ENCODE measurements around the gene ARFGEF2. TPM values are rescaled to one million over a fixed set of nuclear protein-coding genes. Genes with fewer than 3 reads are reported as not detected.

The ARFGEF2 gene
- total and polyA plus RNA-seq, 2 of the 8 experiments (the other 6 are each of a cell fraction or from before 2014, with no cell fraction given) = 8.1 to 21.8 TPM

DNA sequence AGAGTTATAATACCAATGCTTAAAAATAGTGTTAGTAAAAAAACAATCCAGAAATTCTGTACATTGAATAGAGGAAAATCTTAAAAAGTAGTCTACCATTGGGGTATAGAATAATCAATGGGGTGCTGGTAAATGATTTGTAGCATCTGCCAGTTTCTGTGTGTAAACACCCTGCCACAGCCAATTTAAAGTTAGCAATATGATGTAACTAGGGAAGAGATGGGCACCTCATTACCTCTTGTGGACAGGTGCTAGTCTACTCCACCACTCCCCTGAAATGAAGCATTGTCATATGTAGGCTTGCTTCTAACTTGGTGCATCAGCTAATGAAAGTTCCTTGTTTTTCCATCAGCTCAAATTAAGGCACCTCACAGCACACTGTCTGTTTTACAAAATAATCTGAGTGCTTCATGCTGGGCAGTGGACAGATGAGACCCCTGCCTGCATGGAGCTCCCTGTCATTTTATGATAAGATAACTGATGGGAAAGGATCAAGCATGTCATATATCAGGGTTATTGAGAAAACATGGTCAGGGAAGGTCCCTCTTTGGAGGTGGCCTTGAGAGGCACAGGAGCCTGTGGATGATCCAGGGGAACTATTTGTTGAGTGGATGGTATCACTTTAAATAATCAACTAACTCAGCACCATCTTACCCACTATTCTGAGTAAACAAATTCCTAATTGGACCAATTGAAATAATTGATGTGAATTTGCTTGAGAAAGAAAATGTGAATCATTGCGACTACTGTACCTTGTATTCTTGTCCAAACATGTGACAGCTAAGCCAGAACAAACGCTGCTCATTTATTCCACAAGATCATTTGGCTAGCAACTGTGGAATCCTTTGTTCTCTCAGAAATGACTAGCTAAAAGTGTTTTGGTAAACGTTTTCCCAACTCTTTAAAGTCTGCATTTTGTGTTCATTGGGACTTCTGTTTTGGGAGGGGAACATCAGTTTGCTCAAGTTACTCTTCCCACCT lies 78.7 kb downstream of the ARFGEF2 start:
- H3K79me2 ChIP-seq (ENCODE audit: control insufficient read depth in 1 of 2, insufficient read depth in 2 of 2, low read length in 2 of 2) = no peaks in the 10 kb centered on the region
- no peak overlapping the region for H3K27ac ChIP-seq (ENCODE audit: low read depth, low read length)
- no peak for TF ChIP-seq CBX8 (IDR thresholded peaks at IDR 0.05; ENCODE audit: borderline replicate concordance, low read depth, low read length)
- no peak overlapping the region for H2AK5ac ChIP-seq (ENCODE audit: low read depth, low read length)
- no peak overlapping the region for H2BK120ac ChIP-seq (replicated peaks; ENCODE audit: low read depth, low read length)
- H3K14ac ChIP-seq (ENCODE audit: insufficient read length) = no peak overlapping the region
- H3K56ac ChIP-seq (replicated peaks; ENCODE audit: insufficient read length, low read depth, low read length) = no peak overlapping the region
- no peaks in the 10 kb centered on the region for H3K4me1 ChIP-seq (replicated peaks in 1 of 4; ENCODE audit: control insufficient read depth in 3 of 4, insufficient read depth in 4 of 4, low read length in 3 of 4)
- H2BK5ac ChIP-seq (ENCODE audit: low read depth, low read length) = no peak overlapping the region
- H3K9ac ChIP-seq (replicated peaks in 1 of 4; ENCODE audit: extremely low read depth in 1 of 4, low read depth in 3 of 4, low read length in 3 of 4) = no peak overlapping the region
- no peak overlapping the region for H4K91ac ChIP-seq (replicated peaks; ENCODE audit: insufficient read length, low read length)
- H2AFZ ChIP-seq (ENCODE audit: low read length) = no peak overlapping the region
- no peak overlapping the region for H2BK15ac ChIP-seq (ENCODE audit: low read length)
- WGBS, 2 experiments (ENCODE audit: extremely low coverage in 1 of 2, insufficient coverage in 1 of 2, insufficient read length in 1 of 2, insufficient replicate concordance in 2 of 2, low coverage in 1 of 2, low lambda C conversion rate in 2 of 2, missing lambda C conversion rate in 1 of 2) = 75% methylated on average over 3 of the region's 3 CpGs; no CpG with 5 or more reads in 1 of the 2 experiments
- no peaks in the 10 kb centered on the region for H3K79me1 ChIP-seq (ENCODE audit: low read depth, low read length)
- no peak overlapping the region for H2BK12ac ChIP-seq (ENCODE audit: low read depth, low read length)
- no peak for FAIRE-seq
- H3K27me3 ChIP-seq (replicated peaks in 1 of 4; ENCODE audit: control insufficient read depth in 3 of 4, extremely low read depth in 1 of 4, insufficient read depth in 3 of 4, low read length in 3 of 4) = no peaks in the 10 kb centered on the region
- H2BK20ac ChIP-seq (ENCODE audit: low read length) = no peak overlapping the region
- no peaks in the 10 kb centered on the region for H3K23me2 ChIP-seq (ENCODE audit: low read depth, low read length)
- H3K4ac ChIP-seq (replicated peaks; ENCODE audit: insufficient read length, low read depth, low read length) = no peak overlapping the region
- no peaks in the 10 kb centered on the region for H3K9me3 ChIP-seq (ENCODE audit: insufficient read depth in 2 of 2, low read depth in 1 of 2, low read length in 1 of 2)
- no peak overlapping the region for H3K18ac ChIP-seq (ENCODE audit: extremely low read depth, low read length)
- ChIA-PET CTCF (ENCODE audit: partially characterized antibody) (no interaction called here), POLR2A (ENCODE audit: partially characterized antibody) (interaction anchor here (0.5 to 1.7 kb wide), 5 partner anchors 10 to 282 kb away, joined by 3 to 8 read pairs (median 4); partner anchors contain the start of gene CSE1L)
- no peak overlapping the region for H3K23ac ChIP-seq (ENCODE audit: insufficient read length)
- no peak overlapping the region for H4K5ac ChIP-seq (ENCODE audit: insufficient read length, low read depth, low read length)
- H4K8ac ChIP-seq (ENCODE audit: extremely low read depth, insufficient read depth, low read length) = no peak overlapping the region
- DNase-seq (ENCODE audit: low read depth in 1 of 2, low spot score in 2 of 2) = no peak
- H3K4me3 ChIP-seq (ENCODE audit: extremely low read depth in 1 of 4, insufficient read depth in 2 of 4, low read depth in 3 of 4, low read length in 4 of 4) = no peak overlapping the region
- peaks cover 7 to 31% (median 25%) of the 10 kb centered on the region in 4 experiments for H3K36me3 ChIP-seq (ENCODE audit: control insufficient read depth in 2 of 4, insufficient read depth in 4 of 4, low read length in 3 of 4)
- no peaks in the 10 kb centered on the region for H4K20me1 ChIP-seq (replicated peaks in 1 of 2; ENCODE audit: control insufficient read depth in 1 of 2, insufficient read depth in 2 of 2, low read length in 2 of 2)
- no peak overlapping the region for H3K4me2 ChIP-seq (ENCODE audit: insufficient read depth in 1 of 2, low read depth in 2 of 2, low read length in 2 of 2)

Measured in H1 (cell line).